DND-41 (cell line): ENCODE results near the gene DENND1A.

ENCODE experiments used
- ATAC-seq: fragments of 200-7000 bp; cut with Tn5 transposase; 3 replicates; pipeline ENCODE4 v1.9.1; 2021; ENCODE audit warnings: low read depth; ENCODE audit not compliant: insufficient read depth
- DNase-seq: peaks from one replicate; pipeline ENCODE4 v3.0.0-alpha.2; 2020
- H2AFZ ChIP-seq: 2 replicates; pipeline ENCODE4 v1.6.0; 2012; ENCODE audit warnings: low read depth, low read length
- H3K27ac ChIP-seq: 2 replicates; pipeline ENCODE4 v1.5.1; 2012; ENCODE audit warnings: low read length, inconsistent platforms
- H3K27me3 ChIP-seq: fragments of 200-600 bp; sonication (generic); 2 replicates; pipeline ENCODE4 v1.6.0; 2012; ENCODE audit warnings: low read length, mild to moderate bottlenecking, inconsistent platforms; ENCODE audit not compliant: insufficient read depth, poor library complexity
- H3K36me3 ChIP-seq: 2 replicates; pipeline ENCODE4 v1.5.1; 2012; ENCODE audit warnings: low read length, inconsistent platforms; ENCODE audit not compliant: insufficient read depth
- H3K4me1 ChIP-seq: 2 replicates; pipeline ENCODE4 v1.5.1; 2012; ENCODE audit warnings: mild to moderate bottlenecking, low read length; ENCODE audit not compliant: insufficient read depth
- H3K4me2 ChIP-seq: 2 replicates; pipeline ENCODE4 v1.6.0; 2012; ENCODE audit warnings: mild to moderate bottlenecking, moderate library complexity, low read length, inconsistent platforms; ENCODE audit not compliant: insufficient read depth
- H3K4me3 ChIP-seq, 2 experiments: fragments of 200-600 bp in 1 of 2; shearing (Covaris generic) in 1 of 2; 2 replicates each; pipeline ENCODE4 v1.5.1; 2012 to 2016; ENCODE audit warnings: inconsistent platforms in 2 of 2, low read length in 2 of 2, mild to moderate bottlenecking in 2 of 2, low read depth in 1 of 2, moderate library complexity in 1 of 2
- H3K79me2 ChIP-seq: 2 replicates; pipeline ENCODE4 v1.6.0; 2012; ENCODE audit warnings: low read length, inconsistent platforms; ENCODE audit not compliant: insufficient read depth
- H3K9ac ChIP-seq: 2 replicates; pipeline ENCODE4 v1.6.0; 2012; ENCODE audit warnings: low read depth, mild to moderate bottlenecking, inconsistent platforms, low read length, moderate library complexity
- H3K9me3 ChIP-seq: 2 replicates; pipeline ENCODE4 v1.5.1; 2012; ENCODE audit warnings: low read length, moderate library complexity, mild to moderate bottlenecking, inconsistent platforms; ENCODE audit not compliant: insufficient read depth, severe bottlenecking
- H4K20me1 ChIP-seq: 2 replicates; pipeline ENCODE4 v1.6.0; 2012; ENCODE audit warnings: low read length; ENCODE audit not compliant: insufficient read depth
- EZH2 ChIP-seq: IDR thresholded peaks from 3 replicates; pipeline ENCODE4 v1.6.1; 2012; ENCODE audit warnings: borderline replicate concordance, low read depth, mild to moderate bottlenecking, moderate library complexity, low read length, inconsistent platforms; ENCODE audit not compliant: severe bottlenecking
- TF ChIP-seq, protein P1 (sequence below): IDR thresholded peaks from 2 replicates; pipeline ENCODE4 v1.5.1; 2012; ENCODE audit warnings: borderline replicate concordance, low read length, moderate library complexity, mild to moderate bottlenecking; ENCODE audit not compliant: poor library complexity, severe bottlenecking; ENCODE audit errors: extremely low read depth

The DENND1A gene

GRCh38 chr9:123743737-123744136 lies 186.2 kb downstream of the DENND1A start:
- Histone ChIP-seq H3K27me3 (no peaks in the 10 kb centered on the region), H3K9ac (no peak overlapping the region), H3K27ac (no peak overlapping the region), H3K9me3 (no peaks in the 10 kb centered on the region), H3K4me3 (no peak overlapping the region), H4K20me1 (no peaks in the 10 kb centered on the region), H3K4me1 (no peaks in the 10 kb centered on the region), H3K36me3 (no peaks in the 10 kb centered on the region), H3K79me2 (no peaks in the 10 kb centered on the region), H3K4me2 (no peak overlapping the region), H2AFZ (no peak overlapping the region)
- no peak for TF ChIP-seq EZH2
- TF ChIP-seq, protein P1, sequence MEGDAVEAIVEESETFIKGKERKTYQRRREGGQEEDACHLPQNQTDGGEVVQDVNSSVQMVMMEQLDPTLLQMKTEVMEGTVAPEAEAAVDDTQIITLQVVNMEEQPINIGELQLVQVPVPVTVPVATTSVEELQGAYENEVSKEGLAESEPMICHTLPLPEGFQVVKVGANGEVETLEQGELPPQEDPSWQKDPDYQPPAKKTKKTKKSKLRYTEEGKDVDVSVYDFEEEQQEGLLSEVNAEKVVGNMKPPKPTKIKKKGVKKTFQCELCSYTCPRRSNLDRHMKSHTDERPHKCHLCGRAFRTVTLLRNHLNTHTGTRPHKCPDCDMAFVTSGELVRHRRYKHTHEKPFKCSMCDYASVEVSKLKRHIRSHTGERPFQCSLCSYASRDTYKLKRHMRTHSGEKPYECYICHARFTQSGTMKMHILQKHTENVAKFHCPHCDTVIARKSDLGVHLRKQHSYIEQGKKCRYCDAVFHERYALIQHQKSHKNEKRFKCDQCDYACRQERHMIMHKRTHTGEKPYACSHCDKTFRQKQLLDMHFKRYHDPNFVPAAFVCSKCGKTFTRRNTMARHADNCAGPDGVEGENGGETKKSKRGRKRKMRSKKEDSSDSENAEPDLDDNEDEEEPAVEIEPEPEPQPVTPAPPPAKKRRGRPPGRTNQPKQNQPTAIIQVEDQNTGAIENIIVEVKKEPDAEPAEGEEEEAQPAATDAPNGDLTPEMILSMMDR: no peak
- no peak for ATAC-seq
- DNase-seq: no peak

GRCh38 chr9:123742009-123742767 lies 187.7 kb downstream of the DENND1A start:
- no peak overlapping the region for H3K27ac ChIP-seq
- H3K4me1 ChIP-seq: no peaks in the 10 kb centered on the region
- no peaks in the 10 kb centered on the region for H3K36me3 ChIP-seq
- ATAC-seq (no peak), DNase-seq (no peak)
- TF ChIP-seq EZH2: no peak
- TF ChIP-seq, protein P1: no peak
- no peak overlapping the region for H3K4me2 ChIP-seq
- H4K20me1 ChIP-seq: no peaks in the 10 kb centered on the region
- H3K27me3 ChIP-seq: no peaks in the 10 kb centered on the region
- H3K9me3 ChIP-seq: no peaks in the 10 kb centered on the region
- no peak overlapping the region for H3K9ac ChIP-seq
- H2AFZ ChIP-seq: no peak overlapping the region
- no peaks in the 10 kb centered on the region for H3K79me2 ChIP-seq
- no peak overlapping the region for H3K4me3 ChIP-seq

DNA sequence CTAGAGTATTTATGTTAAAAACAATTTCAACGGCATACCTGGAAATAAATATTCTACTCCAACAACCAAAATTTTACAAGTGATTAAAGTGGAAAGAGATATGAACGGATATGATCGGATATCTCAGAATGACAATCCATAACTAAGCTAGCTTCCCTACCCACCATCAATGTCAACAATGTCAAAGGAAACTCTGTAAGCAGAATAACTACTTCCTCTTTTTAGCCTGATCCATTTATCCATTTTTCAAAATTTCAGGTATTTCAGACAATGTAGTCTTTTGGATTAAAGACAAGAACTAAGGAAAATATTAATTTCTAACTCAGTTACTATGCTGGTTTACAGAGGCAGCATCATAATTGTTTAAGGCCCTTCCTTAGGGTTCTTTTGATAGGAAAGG lies 188.7 kb downstream of the DENND1A start:
- no peak for ATAC-seq
- H3K4me1 ChIP-seq: no peaks in the 10 kb centered on the region
- no peak overlapping the region for H2AFZ ChIP-seq
- H3K4me2 ChIP-seq: no peak overlapping the region
- no peaks in the 10 kb centered on the region for H4K20me1 ChIP-seq
- H3K9me3 ChIP-seq: no peaks in the 10 kb centered on the region
- no peak for DNase-seq
- H3K79me2 ChIP-seq: no peaks in the 10 kb centered on the region
- no peak for TF ChIP-seq EZH2
- TF ChIP-seq, protein P1: no peak
- no peak overlapping the region for H3K4me3 ChIP-seq
- H3K36me3 ChIP-seq: no peaks in the 10 kb centered on the region
- H3K27me3 ChIP-seq: no peaks in the 10 kb centered on the region
- no peak overlapping the region for H3K27ac ChIP-seq
- H3K9ac ChIP-seq: no peak overlapping the region
